GM18873 (cell line): ENCODE data around the gene SF3A2.
"Not testable (repeated sequence)": the region's sequence is repeated elsewhere in the genome, so short reads cannot be mapped to it uniquely, and the experiment has no call there.

Experiments used
- ATAC-seq: cut with Tn5 transposase; IDR thresholded peaks from one replicate; pipeline ENCODE4 v1.9.1; 2021; ENCODE audit warnings: mild to moderate bottlenecking, moderate library complexity, moderate number of reproducible peaks; ENCODE audit not compliant: unreplicated experiment, low FRiP score

The SF3A2 gene

DNA sequence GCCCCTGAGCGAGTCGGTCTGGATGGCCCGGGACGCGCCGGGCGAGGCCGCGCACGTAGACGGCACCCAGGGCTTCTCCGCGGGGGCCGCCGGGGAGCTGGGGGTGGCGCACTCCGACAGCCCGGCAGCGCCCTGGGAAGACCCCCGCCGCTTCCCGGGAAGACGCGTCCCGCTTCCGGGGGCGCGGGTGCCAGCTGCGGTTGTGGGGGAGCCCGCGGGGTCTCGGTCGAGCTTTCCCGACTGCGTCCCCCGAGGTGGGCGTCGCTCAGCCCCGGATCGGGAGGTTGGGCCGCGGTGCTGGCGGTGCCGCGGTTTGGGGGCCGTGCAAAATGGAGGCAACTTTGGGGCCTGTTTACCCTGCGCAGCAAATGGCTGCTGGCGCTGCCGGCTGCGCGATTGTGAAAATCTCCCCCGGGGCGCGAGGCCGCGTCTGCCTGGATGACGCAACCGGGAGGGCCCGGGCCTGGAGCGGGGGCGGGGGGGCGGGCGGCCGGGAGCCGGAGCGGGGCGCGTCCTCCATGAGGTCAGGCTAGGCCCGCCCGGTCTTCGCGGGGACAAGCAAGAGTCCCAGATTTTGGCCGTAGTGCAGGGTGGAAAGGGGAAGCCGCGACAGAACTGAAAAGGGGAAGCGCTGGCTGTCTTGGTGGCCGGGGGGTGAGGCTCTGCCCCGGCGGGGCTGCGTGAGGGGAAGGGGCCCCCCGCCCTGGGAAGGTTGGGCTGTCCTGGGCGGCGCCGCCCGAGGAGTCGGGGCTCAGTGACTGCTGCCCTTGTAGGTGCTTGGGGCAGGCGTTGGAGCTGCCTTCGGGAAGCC lies 34.0 kb downstream of the SF3A2 start:
- ATAC-seq, result no peak

DNA sequence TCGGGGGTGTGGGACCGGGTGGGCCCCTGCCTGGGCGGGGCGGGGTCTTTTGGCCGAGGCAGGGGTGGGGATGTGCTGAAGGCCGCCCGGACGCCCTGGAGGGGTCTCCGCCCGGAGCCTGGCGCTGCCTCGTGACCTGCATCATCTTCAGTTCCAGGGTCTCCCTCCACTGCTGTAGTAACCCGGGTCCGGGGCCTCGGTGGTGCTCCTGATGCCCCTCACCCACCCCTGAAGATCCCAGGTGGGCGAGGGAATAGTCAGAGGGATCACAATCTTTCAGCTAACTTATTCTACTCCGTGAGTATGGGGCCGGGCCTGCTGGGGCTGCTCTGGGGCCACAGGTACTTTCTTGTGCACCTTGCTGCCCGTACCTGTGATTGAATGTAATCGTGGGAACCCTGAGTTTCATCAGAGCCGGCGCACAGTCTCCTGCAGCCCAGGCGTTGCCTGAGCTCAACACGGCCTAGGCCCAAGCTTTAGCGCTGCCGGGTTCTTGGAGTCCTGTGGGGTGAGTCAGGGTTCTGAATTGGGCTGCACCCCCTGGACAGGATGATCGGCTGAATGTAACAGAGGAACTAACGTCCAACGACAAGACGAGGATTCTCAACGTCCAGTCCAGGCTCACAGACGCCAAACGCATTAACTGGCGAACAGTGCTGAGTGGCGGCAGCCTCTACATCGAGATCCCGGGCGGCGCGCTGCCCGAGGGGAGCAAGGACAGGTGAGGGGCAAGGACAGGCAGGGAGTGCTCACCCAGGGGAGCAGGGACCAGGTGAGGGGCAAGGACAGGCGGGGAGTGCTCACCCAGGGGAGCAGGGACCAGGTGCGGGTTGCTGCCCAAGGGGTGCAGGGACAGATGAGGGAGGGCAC lies 34.8 kb downstream of the SF3A2 start:
- no peak for ATAC-seq

DNA sequence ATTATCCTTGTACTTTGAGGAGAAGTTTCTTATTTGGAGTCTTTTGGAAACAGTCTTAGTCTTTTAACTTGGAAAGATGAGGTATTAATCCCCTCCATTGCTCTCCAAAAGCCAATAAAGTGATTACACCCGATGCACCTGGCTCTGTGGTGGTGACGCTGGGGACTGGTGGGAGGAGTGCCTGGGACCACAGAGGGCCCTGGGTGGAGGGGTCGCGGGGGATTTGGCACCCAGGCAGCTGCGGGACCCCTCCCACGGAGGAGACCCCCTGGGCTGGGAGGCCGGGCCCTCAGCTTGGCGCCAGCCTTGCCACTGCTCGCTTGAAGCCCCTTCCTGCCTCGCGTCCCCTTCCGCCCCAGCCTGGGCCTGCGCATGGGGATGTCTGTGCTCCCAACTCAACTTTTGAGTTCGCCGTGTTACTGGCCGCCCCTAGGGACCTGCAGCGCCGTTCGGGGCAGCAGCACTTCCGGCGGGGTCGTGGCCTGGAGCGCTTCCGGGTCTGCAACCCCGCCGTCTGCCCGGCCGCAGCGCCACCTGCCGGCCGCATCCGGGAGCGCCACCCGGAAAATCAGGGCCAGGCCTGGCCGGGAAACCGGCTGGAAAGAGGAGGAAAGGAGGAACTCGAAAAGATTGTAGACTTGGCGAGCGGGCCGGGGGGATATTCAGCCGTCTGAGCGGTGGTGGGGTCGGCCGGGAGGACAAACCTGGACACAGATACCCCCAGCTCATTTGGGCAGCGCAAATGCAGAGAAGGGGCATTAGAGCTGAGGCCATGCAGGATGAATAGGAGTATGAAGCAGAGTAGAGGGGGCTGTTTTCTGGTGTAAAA lies 36.9 kb downstream of the SF3A2 start:
- ATAC-seq, result no peak

DNA sequence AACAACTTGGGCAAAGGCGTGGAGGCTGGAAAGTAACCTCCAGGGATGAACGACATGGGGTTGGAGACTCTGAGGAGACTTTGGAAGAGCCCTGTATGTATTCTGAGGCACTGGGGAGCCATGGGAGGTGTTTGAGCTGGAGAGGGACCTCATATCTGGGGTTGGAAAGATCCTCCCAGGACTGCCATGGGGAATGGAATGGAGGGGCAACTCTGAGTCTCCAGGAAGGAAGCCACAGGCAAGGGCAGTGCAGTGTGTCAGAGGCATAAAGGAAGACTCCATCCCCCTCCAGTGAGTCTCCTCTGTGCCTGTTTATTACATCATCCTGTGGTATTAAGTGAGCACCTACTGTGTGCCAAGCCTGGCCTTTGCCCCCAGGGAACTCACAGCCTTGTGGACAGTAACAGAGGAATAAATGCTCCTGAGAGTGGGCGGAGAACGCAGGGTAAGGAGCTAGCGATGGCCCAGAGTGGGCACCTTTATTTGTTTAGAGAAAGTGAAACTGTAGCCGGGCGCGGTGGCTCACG lies 37.6 kb downstream of the SF3A2 start:
- no peak for ATAC-seq

DNA sequence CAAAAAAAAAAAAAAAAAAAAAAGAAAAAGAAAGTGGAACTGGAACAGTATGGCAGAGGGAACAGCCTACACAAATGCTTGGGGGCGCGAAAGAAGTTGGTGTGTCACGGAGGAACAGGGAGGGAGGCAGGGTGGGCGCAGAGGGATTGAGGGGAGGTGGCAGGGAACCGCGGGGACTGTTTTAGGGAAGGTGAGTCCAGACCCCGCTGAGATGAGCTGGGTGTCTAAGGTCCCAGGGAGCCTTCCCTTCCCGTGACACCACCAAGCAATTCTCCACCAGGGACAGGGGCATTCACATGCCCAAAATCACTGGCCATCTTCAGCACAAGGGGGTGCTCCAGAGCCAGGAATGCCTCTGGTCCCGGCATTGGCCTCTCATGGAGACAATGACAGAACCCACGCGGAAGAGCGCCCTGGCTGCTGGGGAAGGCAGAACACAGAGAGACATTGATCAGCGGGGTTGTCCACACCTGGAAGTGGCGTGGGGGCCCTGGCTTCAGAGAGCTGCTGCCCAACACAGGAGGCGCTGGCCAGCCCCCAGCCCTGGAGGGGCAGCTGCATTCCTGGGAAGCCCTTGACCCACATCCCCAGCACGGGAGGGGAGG lies 38.4 kb downstream of the SF3A2 start:
- ATAC-seq, result no peak

DNA sequence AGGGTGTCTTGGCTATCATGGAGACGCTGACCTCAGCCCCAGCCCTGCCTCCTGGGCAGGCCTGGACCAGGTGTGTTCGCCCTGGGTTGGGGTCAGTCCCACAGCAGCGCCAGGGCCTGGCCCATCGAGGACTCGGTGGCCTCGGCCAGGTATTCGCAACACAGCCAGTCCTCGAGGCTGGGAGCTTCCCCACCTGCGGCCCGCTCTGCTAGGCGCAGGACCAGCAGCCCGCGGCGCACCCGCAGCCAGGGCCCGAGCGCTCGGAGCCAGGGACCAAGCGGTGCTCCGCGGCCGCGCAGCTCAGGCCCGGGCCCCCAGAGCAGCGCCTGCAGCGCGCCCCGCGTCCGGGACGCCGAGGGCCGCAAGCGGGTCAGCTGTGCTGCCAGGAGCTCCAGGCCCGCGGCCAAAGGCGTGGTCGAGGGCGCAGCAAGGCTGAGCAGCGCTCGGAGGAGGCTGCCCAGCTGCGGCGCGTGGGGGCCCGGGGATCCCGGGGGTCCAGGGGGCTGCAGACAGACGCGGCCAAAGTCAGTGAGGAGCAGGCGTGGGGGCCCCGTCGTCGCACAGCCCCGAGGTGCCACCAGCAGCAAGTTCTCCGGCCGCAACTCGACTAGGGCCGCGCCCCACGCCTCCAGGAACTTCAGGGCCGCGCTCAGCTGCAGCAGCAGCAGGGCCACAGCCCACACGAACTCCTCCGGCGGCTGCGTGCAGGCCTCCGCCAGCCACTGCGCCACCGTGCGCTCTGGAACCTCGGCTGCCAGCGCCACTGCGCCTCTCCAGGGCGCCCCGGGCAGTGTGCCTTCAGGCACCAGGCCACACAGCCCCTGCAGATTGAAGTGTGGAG lies 39.2 kb downstream of the SF3A2 start:
- no peak for ATAC-seq

DNA sequence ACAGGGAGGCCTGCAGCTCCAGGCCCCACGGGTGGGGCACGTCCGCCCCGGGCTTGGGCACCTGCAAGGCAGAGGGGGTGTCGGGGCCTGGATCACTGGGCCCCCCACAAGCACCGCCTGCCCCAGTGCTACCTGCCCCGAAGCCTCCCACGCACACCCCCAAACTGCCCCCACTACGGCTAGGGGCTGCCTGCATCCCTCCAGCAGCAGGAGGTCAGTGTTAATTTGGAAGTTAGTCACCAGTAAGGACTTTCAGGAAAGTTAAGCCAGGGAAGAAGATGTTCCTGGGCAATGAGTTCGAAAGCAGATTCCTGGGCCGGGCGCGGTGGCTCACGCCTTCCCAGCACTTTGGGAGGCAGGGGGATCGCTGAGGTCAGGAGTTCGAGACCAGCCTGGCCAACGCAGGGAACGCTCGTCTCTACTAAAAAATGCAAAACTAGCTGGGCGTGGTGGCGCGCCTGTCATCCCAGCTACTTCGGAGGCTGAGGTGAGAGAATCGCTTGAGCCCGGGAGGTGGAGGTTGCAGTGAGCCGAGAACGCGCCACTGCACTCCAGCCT lies 39.9 kb downstream of the SF3A2 start:
- ATAC-seq, result no peak

DNA sequence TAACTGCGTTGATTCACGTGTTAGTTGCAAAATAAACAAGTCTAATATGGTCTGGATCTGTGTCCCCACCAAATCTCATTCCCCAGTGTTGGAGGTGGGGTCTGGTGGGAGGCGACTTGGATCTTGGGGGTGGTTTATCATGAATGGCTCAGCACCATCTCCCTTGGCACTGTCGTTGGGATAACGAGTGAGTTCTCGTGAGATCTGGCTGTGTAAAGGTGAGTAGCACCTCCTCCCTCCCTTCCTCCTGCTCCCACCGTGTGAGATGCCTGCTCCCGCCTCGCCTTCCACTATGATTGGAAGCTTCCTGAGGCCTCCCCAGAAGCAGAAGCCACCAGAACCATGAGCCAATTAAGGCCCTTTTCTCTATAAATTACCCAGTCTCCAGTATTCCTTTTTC lies 40.5 kb downstream of the SF3A2 start:
- ATAC-seq, result no peak

DNA sequence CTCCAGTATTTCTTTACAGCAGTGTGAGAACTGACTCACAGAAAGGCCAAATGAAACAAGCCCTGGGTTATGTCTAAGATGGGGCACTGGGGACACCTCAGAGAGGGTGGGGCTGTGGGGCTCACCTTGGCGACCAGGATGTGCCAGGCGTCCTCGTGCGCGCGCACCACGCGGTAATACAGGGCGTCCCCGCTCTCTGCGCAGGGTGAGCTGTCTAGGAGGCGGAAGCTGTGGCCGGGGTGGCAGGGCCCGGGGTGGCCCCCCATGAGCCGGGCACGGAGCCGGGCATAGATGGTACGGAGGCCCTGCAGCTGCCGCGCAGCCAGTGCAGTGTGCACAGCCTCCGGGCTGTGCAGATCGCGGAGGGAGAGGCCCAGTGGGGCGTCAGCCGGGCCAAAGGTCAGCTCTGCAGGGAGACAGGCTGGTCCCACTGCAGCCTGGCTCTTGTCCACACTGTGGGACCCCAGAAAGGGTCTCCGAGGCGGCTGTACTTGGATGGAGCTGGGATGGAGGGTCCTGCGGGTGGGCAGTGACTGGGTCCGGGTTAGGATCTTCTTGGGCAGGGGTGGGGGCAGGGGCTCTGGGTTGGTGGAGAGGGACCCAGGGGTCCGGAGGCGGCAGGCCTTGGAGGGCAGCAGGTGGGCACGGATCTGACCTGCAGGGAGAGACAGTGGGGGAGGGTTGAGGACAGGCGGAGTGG lies 42.0 kb downstream of the SF3A2 start:
- ATAC-seq, result no peak

DNA sequence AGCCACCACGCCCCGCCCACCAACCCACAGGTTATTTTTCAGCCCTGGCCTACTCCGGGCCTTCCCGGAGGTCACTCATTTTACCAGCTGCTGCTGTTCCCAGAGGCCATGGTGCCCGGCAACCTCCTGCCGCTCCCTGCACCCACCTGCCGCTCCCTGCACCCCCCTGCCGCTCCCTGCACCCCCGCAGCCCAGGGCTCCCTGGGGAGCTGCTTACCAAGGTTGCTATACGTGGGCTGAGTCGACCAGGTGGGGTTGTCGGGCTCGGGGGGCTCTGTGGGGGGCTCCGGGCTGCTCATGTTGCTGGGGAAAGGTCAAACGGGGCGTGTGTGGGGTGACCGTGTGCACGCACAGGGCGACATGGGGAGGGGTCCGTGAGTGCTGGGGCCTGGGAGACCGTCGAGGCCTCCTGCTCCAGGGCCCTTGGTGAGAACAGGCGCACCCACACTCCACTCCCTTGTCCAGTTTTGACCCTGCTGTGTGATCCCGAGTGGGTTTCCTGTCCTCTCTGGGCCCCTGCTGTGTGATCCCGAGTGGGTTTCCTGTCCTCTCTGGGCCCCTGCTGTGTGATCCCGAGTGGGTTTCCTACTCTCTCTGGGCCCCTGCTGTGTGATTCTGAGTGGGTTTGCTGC lies 44.1 kb downstream of the SF3A2 start:
- ATAC-seq, result no peak

DNA sequence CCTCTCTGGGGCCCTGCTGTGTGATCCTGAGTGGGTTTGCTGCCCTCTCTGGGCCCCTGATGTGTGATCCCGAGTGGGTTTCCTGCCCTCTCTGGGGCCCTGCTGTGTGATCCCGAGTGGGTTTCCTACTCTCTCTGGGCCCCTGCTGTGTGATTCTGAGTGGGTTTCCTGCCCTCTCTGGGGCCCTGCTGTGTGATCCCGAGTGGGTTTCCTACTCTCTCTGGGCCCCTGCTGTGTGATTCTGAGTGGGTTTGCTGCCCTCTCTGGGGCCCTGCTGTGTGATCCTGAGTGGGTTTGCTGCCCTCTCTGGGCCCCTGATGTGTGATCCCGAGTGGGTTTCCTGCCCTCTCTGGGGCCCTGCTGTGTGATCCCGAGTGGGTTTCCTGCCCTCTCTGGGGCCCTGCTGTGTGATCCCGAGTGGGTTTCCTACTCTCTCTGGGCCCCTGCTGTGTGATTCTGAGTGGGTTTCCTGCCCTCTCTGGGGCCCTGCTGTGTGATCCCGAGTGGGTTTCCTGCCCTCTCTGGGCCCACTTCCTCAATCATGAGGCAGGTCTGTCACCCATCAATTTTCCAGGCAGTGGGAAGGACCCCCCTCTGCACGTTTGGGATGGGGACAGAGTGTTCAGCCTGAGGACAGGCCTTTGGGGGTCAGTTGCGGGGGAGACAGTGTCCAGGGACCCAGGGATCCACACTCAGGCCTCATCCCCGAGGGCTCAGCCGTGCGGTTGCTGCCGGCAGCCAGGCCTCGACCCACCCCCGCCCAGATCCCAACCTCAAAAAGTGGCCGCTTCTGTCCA lies 44.8 kb downstream of the SF3A2 start:
- ATAC-seq, result not testable (repeated sequence)

DNA sequence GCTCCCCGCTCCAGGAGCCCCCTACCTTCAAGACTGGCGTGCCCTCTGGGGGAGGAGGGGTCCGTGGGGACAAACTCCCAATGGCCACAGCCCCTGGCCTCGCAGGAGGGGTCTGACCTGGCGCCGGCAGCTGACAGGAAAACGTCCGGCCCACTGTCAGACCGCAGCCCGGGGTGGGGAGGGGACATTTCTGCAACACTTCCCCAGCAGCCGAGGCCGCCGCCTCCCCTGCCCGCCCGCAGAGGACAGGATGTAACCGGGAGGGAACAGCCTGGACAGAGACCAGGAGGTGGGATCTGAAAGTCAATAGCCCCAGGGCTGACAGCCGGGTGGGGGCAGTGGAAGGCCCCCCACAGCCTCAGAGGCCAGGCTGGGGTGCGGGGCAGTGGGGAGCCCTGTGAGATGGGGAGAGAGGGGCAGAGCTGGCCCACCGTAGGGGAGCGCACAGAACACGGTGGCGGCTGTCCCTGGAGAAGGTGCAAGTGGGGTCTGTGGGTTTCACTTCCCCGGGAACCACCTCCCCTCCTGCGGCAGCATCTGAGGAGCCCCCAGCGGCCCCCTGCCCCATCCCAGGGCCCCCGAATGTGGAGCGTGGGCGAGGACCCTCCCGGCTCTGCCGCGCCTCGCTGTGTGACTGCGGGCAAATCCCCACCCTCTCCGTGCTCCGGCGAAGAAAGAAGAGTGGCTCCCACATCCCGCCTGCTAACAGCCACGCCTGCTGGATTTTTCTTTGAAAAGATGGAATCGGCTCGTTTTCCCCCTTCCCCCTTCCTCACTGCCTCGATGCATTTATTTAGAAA lies 45.6 kb downstream of the SF3A2 start, which contains the start of gene PEAK3:
Gene PEAK3, minus strand, starts transcription at position 114 of the 800 bp plus-strand sequence. CDS start 1,244 bp downstream, outside the sequence.
- ATAC-seq, result no peak

DNA sequence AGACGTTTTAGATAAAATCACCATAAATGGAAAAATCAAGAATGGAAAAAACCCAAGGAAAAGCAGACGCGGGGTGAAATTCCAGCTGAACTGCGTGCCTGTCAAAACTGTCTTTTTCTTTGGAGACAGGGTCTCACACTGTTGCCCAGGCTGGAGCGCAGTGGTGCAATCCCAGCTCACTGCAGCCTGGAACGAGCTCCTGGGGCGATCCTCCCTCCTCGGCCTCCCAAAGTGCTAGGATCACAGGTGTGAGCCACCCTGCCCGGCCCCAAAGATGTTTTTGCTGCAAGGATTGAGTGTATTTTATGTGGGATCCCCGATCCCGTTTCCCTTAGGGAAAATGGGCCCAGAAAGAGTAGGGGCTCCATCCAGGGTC lies 46.2 kb downstream of the SF3A2 start:
- ATAC-seq, result no peak

DNA sequence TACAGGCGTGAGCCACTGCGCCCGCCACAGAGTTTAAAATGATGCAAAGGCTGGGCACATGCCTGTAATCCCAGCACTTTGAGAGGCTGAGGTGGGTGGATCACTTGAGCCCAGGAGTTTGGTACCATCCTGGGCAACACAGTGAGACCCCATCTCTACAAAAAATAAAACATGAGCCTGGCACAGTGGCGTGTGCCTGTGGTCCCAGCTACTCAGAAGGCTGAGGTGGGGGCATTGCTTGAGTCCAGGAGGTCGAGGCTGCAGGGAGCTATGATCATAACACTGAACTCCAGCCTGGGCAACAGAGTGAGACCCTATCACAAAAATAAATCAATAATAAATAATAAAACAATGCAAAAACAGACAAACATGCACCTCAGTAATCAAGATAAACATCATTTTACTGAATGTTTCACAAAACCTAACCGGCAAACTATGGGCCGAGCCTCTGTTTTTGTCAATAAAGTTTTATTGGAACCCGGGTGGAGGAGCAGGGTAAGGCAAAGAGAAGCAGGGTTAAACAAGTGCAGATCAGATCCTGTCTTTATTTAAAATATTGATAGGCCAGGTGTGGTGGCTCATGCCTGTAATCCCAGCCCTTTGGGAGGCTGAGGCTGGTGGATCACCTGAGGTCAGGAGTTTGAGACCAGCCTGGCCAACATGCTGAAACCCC lies 47.3 kb downstream of the SF3A2 start:
- no peak for ATAC-seq

DNA sequence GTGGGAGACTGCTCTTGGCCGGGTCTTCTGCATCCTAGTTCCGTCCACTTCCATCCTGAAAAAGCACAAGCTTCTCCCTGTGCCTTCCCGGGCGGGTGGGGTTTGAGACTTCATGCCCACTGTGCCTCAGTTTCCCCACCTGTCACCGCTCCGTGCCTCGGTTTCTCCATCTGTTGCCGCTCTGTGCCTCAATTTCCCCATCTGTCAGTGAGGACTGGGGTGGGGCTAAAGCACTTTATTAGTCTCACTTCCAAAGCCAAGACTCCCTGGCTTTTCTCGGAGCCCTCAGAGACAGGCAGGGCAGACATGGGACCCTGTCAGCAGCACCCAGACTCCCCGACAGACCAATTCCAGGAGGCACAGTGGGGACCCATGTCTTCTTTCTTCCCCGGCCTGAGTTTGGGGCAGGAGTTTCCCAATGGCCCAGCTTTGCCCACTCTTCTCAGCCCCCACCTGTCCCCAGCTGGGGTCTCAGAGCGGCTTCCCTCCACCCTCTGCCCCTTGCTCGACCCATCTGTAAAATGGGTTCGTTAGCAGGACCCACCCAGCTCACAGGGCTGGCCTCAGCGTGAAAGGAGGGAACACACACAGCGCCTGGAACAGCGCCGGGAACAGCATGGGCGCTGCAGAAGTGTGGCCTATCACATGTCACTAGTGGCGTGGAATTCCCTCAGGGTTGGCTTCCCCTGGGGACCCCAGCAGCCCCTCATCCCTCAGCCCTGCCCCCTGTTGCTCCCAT lies 49.9 kb downstream of the SF3A2 start:
- no peak for ATAC-seq
